SK-N-SH (cell line): Measurements from ENCODE around the gene JADE2.
"Not testable (repeated sequence)": the region's sequence is repeated elsewhere in the genome, so short reads cannot be mapped to it uniquely, and the experiment has no call there.

Experiments
- CTCF ChIP-seq: fragments of 200-600 bp; sonication (generic); IDR thresholded peaks from 2 replicates; pipeline ENCODE4 v1.6.1; 2017; ENCODE audit warnings: antibody characterized with exemption, mild to moderate bottlenecking, moderate library complexity
- EP300 ChIP-seq, 2 experiments: IDR thresholded peaks; 2 replicates each; pipeline versions ENCODE4 v1.4.0 to v1.6.1; 2012; ENCODE audit warnings: borderline replicate concordance in 1 of 2, low read depth in 1 of 2, low read length in 1 of 2
- IRF3 ChIP-seq: fragments of 150-350 bp; IDR thresholded peaks from 2 replicates; pipeline ENCODE4 v1.6.1; 2016; ENCODE audit warnings: mild to moderate bottlenecking, low read depth, low read length
- POLR2AphosphoS5 ChIP-seq: IDR thresholded peaks from 2 replicates; pipeline ENCODE4 v1.6.1; 2012; ENCODE audit warnings: low read depth, low read length
- SMC3 ChIP-seq: IDR thresholded peaks from 2 replicates; pipeline ENCODE4 v1.6.1; 2012; ENCODE audit warnings: low read depth, low read length, improper control_type of control experiment
- TAF1 ChIP-seq: IDR thresholded peaks from 2 replicates; pipeline ENCODE4 v1.6.1; 2012; ENCODE audit warnings: low read depth, mild to moderate bottlenecking, low read length, moderate library complexity, borderline replicate concordance
- YY1 ChIP-seq: IDR thresholded peaks from 2 replicates; pipeline ENCODE4 v1.4.0; 2012; ENCODE audit warnings: low read depth, mild to moderate bottlenecking

- not testable (repeated sequence) for TF ChIP-seq YY1; CTCF; POLR2AphosphoS5; EP300 (IDR thresholded peaks at IDR 0.05; ENCODE audit: borderline replicate concordance in 1 of 2, low read depth in 1 of 2, low read length in 1 of 2); SMC3; TAF1; IRF3
Measured at GRCh38 chr5:134499905-134500304, 25.6 kb upstream of the JADE2 start.
